ENCODE data around the gene TRMT61B.
A peak's percentile ranks its signal among the peaks of the same experiment; 100 is the strongest.

The TRMT61B gene

DNA sequence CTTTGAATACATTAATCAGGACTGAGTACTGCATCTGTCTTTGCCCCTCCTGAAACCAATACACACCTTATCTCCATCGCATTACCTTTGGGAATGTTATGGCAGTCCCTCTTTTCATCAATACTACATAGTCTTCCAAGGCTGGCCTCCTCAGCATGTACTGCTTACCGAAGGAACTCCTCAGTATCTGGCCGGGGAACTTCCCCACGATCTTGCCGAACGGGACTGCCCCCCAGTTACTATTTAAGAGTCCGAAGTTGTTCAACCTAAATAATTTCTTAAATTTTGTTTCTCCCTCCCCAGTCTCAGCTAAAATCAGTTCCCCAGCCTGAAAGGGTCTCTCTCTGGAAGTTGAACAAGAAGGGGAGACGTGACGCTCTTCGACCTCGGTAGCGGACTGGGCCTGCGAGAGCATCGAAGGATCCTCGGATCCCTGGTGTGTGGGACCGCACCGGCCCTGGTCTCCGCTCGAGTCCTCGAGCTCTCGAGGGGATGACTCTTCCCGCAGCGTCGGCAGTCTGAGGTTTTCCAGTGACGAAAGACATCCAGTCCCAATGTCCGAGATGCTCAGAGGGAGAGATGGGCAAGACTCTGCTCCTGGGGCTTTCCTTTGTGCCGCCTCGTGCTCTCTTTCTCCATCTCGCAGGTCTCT, 489 bp downstream of the TRMT61B start:
- Histone ChIP-seq H3K27ac (ENCODE audit: poor library complexity, severe bottlenecking) (peak overlapping the region; percentile 3), H3K27me3 (ENCODE audit: insufficient read depth, poor library complexity, severe bottlenecking) (no peaks in the 10 kb centered on the region), H3K4me3 (ENCODE audit: severe bottlenecking) (peak overlapping the region; percentile 81), H3K36me3 (ENCODE audit: low read depth) (peaks cover 33% of the 10 kb centered on the region), H3K9me3 (ENCODE audit: severe bottlenecking) (no peaks in the 10 kb centered on the region), H3K4me1 (ENCODE audit: insufficient read depth, poor library complexity, severe bottlenecking) (no peaks in the 10 kb centered on the region)
- DNase-seq (ENCODE audit: low spot score) = no peak
- TF ChIP-seq, protein P1, sequence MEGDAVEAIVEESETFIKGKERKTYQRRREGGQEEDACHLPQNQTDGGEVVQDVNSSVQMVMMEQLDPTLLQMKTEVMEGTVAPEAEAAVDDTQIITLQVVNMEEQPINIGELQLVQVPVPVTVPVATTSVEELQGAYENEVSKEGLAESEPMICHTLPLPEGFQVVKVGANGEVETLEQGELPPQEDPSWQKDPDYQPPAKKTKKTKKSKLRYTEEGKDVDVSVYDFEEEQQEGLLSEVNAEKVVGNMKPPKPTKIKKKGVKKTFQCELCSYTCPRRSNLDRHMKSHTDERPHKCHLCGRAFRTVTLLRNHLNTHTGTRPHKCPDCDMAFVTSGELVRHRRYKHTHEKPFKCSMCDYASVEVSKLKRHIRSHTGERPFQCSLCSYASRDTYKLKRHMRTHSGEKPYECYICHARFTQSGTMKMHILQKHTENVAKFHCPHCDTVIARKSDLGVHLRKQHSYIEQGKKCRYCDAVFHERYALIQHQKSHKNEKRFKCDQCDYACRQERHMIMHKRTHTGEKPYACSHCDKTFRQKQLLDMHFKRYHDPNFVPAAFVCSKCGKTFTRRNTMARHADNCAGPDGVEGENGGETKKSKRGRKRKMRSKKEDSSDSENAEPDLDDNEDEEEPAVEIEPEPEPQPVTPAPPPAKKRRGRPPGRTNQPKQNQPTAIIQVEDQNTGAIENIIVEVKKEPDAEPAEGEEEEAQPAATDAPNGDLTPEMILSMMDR (IDR thresholded peaks at IDR 0.05; ENCODE audit: poor library complexity, severe bottlenecking) = no peak
- peak; percentile 46 for ATAC-seq (ENCODE audit: low read depth)

DNA sequence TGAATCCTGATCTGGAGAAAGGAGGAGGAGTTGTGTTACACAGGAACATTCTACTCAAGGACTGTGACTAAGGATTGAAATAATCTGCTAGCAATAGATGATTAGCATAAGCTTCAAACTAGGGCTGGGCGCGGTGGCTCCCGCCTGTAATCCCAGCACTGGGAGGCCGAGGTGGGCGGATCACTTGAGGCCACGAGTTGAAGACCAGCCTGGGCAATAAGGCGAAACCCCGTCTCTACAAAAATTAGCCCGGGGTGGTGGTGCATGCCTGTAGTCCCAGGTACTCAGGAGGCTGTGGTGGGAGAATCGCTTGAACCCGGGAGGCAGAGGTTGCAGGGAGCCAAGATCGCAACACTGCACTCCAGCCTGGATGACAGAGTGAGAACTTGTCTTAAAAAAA, 1.5 kb downstream of the TRMT61B start:
- H3K4me3 ChIP-seq (ENCODE audit: severe bottlenecking) = peak overlapping the region; percentile 81
- DNase-seq (ENCODE audit: low spot score) (no peak), ATAC-seq (ENCODE audit: low read depth) (no peak)
- H3K4me1 ChIP-seq (ENCODE audit: insufficient read depth, poor library complexity, severe bottlenecking) = no peaks in the 10 kb centered on the region
- H3K9me3 ChIP-seq (ENCODE audit: severe bottlenecking) = no peaks in the 10 kb centered on the region
- TF ChIP-seq, protein P1 (IDR thresholded peaks at IDR 0.05; ENCODE audit: poor library complexity, severe bottlenecking) = no peak
- peaks cover 43% of the 10 kb centered on the region for H3K36me3 ChIP-seq (ENCODE audit: low read depth)
- H3K27ac ChIP-seq (ENCODE audit: poor library complexity, severe bottlenecking) = no peak overlapping the region
- H3K27me3 ChIP-seq (ENCODE audit: insufficient read depth, poor library complexity, severe bottlenecking) = no peaks in the 10 kb centered on the region

DNA sequence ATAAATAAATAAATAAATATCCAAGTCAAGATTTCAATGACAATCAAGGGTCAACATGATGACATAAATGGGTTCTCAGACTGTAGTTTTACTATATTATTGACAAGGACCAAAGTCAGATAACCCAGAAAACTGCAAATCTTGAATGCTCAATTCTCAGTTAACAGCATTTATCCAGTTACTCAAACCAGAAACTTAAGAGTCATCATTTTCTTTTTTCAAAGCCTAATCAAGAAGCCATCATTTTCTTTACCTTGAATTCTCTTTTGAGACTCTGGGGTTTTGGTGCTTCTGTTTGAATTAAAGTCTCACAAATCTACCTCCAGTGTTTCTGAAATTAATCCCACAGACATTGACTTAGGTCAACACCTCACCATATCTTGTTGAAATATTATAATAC, 14.1 kb downstream of the TRMT61B start:
- Histone ChIP-seq H3K9me3 (ENCODE audit: severe bottlenecking) (no peaks in the 10 kb centered on the region), H3K4me3 (ENCODE audit: severe bottlenecking) (no peak overlapping the region), H3K4me1 (ENCODE audit: insufficient read depth, poor library complexity, severe bottlenecking) (no peaks in the 10 kb centered on the region), H3K27me3 (ENCODE audit: insufficient read depth, poor library complexity, severe bottlenecking) (no peaks in the 10 kb centered on the region), H3K27ac (ENCODE audit: poor library complexity, severe bottlenecking) (no peak overlapping the region), H3K36me3 (ENCODE audit: low read depth) (peaks cover 12% of the 10 kb centered on the region)
- ATAC-seq (ENCODE audit: low read depth) = no peak
- TF ChIP-seq, protein P1 (IDR thresholded peaks at IDR 0.05; ENCODE audit: poor library complexity, severe bottlenecking) = no peak
- DNase-seq (ENCODE audit: low spot score) = no peak

DNA sequence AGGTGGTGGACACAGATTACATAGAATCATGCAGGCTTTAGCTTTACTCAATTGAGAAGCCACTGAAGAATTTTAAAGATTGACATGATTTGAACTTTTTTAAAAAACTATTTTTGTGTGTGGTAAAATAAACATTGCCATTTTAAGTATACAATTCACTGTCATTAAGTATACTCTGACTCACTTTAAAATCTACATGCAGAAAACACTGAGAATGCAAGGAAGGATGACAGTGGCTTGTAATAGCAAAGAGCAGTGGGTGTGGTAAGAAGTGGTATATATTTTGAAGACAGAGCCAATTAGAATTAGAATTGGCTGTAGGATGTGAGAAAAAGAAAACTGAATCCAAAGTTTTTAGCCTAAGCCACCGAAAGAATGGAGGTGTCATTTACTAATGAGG, 14.9 kb downstream of the TRMT61B start:
- TF ChIP-seq, protein P1 (IDR thresholded peaks at IDR 0.05; ENCODE audit: poor library complexity, severe bottlenecking) = no peak
- DNase-seq (ENCODE audit: low spot score) = no peak

DNA sequence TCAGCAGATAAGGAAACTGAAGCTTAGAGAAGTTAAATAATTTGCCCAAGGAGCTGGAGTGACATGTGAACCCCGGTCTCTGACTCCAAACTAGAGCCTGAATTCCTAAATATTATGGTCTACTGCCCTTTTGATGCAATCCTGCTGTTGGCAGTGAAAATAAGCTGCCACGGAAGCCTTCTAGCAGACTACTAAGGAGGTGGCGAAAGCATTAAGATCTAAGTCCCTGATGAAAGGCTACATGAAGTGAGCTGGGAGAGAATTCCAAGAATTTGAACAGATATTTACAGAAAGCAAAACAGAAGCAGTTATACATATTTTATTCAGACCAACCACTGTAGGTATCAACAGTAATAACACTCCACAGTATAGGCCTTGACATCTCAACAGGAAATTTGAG, 28.1 kb downstream of the TRMT61B start:
- H3K36me3 ChIP-seq (ENCODE audit: low read depth) = peaks cover 11% of the 10 kb centered on the region
- no peak overlapping the region for H3K27ac ChIP-seq (ENCODE audit: poor library complexity, severe bottlenecking)
- DNase-seq (ENCODE audit: low spot score) (no peak), ATAC-seq (ENCODE audit: low read depth) (no peak)
- TF ChIP-seq, protein P1 (IDR thresholded peaks at IDR 0.05; ENCODE audit: poor library complexity, severe bottlenecking) = no peak
- no peaks in the 10 kb centered on the region for H3K9me3 ChIP-seq (ENCODE audit: severe bottlenecking)
- no peak overlapping the region for H3K4me3 ChIP-seq (ENCODE audit: severe bottlenecking)
- H3K4me1 ChIP-seq (ENCODE audit: insufficient read depth, poor library complexity, severe bottlenecking) = no peaks in the 10 kb centered on the region
- no peaks in the 10 kb centered on the region for H3K27me3 ChIP-seq (ENCODE audit: insufficient read depth, poor library complexity, severe bottlenecking)

More for the DNA sequence above, 14.9 kb downstream of the TRMT61B start:
- H3K27ac ChIP-seq (ENCODE audit: poor library complexity, severe bottlenecking) = no peak overlapping the region
- no peak overlapping the region for H3K4me3 ChIP-seq (ENCODE audit: severe bottlenecking)
- no peaks in the 10 kb centered on the region for H3K9me3 ChIP-seq (ENCODE audit: severe bottlenecking)
- peaks cover 13% of the 10 kb centered on the region for H3K36me3 ChIP-seq (ENCODE audit: low read depth)
- H3K4me1 ChIP-seq (ENCODE audit: insufficient read depth, poor library complexity, severe bottlenecking) = no peaks in the 10 kb centered on the region
- no peaks in the 10 kb centered on the region for H3K27me3 ChIP-seq (ENCODE audit: insufficient read depth, poor library complexity, severe bottlenecking)
- no peak for ATAC-seq (ENCODE audit: low read depth)
